Measurements from ENCODE around the gene CTIF. TPM values are rescaled to one million over a fixed set of nuclear protein-coding genes. Genes with fewer than 3 reads are reported as not detected.

CTIF gene
- polyA plus RNA-seq, 1 of the 3 experiments (the other 2 are of a cell fraction) = 47.2 TPM

- Histone ChIP-seq H3K27me3 (ENCODE audit: insufficient read depth) (no peaks in the 10 kb centered on the region), H3F3A (replicated peaks; ENCODE audit: insufficient read depth) (no peaks in the 10 kb centered on the region), H3K9ac (no peak overlapping the region), H3K4me3 (ENCODE audit: low read depth in 2 of 2, low read length in 1 of 2) (no peak overlapping the region), H3K27ac (ENCODE audit: low read depth in 2 of 2, low read length in 1 of 2) (no peak overlapping the region), H3K36me3 (replicated peaks in 1 of 2; ENCODE audit: control insufficient read depth in 1 of 2, insufficient read depth in 2 of 2, low read length in 1 of 2) (peaks cover 3 to 64% of the 10 kb centered on the region in 2 experiments), H3K4me2 (no peak overlapping the region), H4K20me1 (ENCODE audit: insufficient read depth) (peaks cover 11% of the 10 kb centered on the region; the same call in 1 of the 2 replicates), H3K79me2 (ENCODE audit: insufficient read depth) (peaks cover 2% of the 10 kb centered on the region; the same call in 1 of the 2 replicates), H3K9me3 (no peaks in the 10 kb centered on the region), H2AFZ (ENCODE audit: low read depth) (no peak overlapping the region), H3K4me1 (ENCODE audit: control insufficient read depth in 1 of 2, insufficient read depth in 2 of 2, low read depth in 1 of 2, low read length in 1 of 2) (peaks cover 0 to 24% of the 10 kb centered on the region in 2 experiments; a peak in 1 of 4 replicates), H3K9me2 (no peaks in the 10 kb centered on the region)
- CTCF ChIA-PET = interaction anchor here (0.8 kb wide), 1 partner anchor 31 kb away, joined by 3 read pairs; no protein-coding TSS in a partner anchor
- no peak for DNase-seq
- POLR2A ChIA-PET = no interaction called here
- 100% methylated on average over 5 of the region's 10 CpGs for WGBS (ENCODE audit: low lambda C conversion rate)
- no peak for TF ChIP-seq GATA2 (CRISPR knock-in tag; IDR thresholded peaks at IDR 0.05)
- no peak for TF ChIP-seq GABPA (IDR thresholded peaks at IDR 0.05; ENCODE audit: low read depth)
- TF ChIP-seq FOSL2 (IDR thresholded peaks at IDR 0.05; ENCODE audit: borderline replicate concordance, low read depth) = no peak
- no peak for TF ChIP-seq TEAD4 (IDR thresholded peaks at IDR 0.05; ENCODE audit: borderline replicate concordance, insufficient read depth)
- TF ChIP-seq USF2 (IDR thresholded peaks at IDR 0.05; ENCODE audit: borderline replicate concordance, low read depth, low read length) = no peak
- TF ChIP-seq JUND (IDR thresholded peaks at IDR 0.05) = no peak
- no peak for TF ChIP-seq MAX (IDR thresholded peaks at IDR 0.05; ENCODE audit: low read depth)
- no peak for TF ChIP-seq MEF2A (IDR thresholded peaks at IDR 0.05; ENCODE audit: borderline replicate concordance, low read depth)
- no peak for TF ChIP-seq CTCF (IDR thresholded peaks at IDR 0.05)
Observed at GRCh38 chr18:48766487-48766886, 227.7 kb downstream of the CTIF start.

- no peaks in the 10 kb centered on the region for H3K9me2 ChIP-seq
- peaks cover 0 to 24% of the 10 kb centered on the region in 2 experiments; a peak in 1 of 4 replicates for H3K4me1 ChIP-seq (ENCODE audit: control insufficient read depth in 1 of 2, insufficient read depth in 2 of 2, low read depth in 1 of 2, low read length in 1 of 2)
- no peak overlapping the region for H2AFZ ChIP-seq (ENCODE audit: low read depth)
- no peaks in the 10 kb centered on the region for H3K9me3 ChIP-seq
- peaks cover 11% of the 10 kb centered on the region; the same call in 1 of the 2 replicates for H4K20me1 ChIP-seq (ENCODE audit: insufficient read depth)
- peaks cover 3 to 61% of the 10 kb centered on the region in 2 experiments for H3K36me3 ChIP-seq (replicated peaks in 1 of 2; ENCODE audit: control insufficient read depth in 1 of 2, insufficient read depth in 2 of 2, low read length in 1 of 2)
- peak; percentile 47 for DNase-seq
- no peaks in the 10 kb centered on the region for H3K27me3 ChIP-seq (ENCODE audit: insufficient read depth)
- POLR2A ChIA-PET = no interaction called here
- no peak overlapping the region; a peak in 1 of 4 replicates for H3K27ac ChIP-seq (ENCODE audit: low read depth in 2 of 2, low read length in 1 of 2)
- no peak overlapping the region for H3K4me2 ChIP-seq
- WGBS (ENCODE audit: low lambda C conversion rate) = 79% methylated on average over 10 of the region's 10 CpGs
- H3F3A ChIP-seq (replicated peaks; ENCODE audit: insufficient read depth) = no peaks in the 10 kb centered on the region
- H3K9ac ChIP-seq = no peak overlapping the region
- no peak overlapping the region for H3K4me3 ChIP-seq (ENCODE audit: low read depth in 2 of 2, low read length in 1 of 2)
- CTCF ChIA-PET = interaction anchor here (0.6 to 1.0 kb wide), 3 partner anchors 9 to 30 kb away, joined by 3 to 4 read pairs (median 3); no protein-coding TSS in a partner anchor
- peaks cover 2% of the 10 kb centered on the region; the same call in 1 of the 2 replicates for H3K79me2 ChIP-seq (ENCODE audit: insufficient read depth)
- no peak for TF ChIP-seq NFIC (IDR thresholded peaks at IDR 0.05; ENCODE audit: borderline replicate concordance)
- no peak for TF ChIP-seq MXI1 (IDR thresholded peaks at IDR 0.05; ENCODE audit: low read depth, low read length)
- no peak for TF ChIP-seq ZBTB33 (IDR thresholded peaks at IDR 0.05; ENCODE audit: borderline replicate concordance, low read depth)
- TF ChIP-seq YY1 (IDR thresholded peaks at IDR 0.05; ENCODE audit: low read depth) = no peak
- no peak for TF ChIP-seq MAX (IDR thresholded peaks at IDR 0.05; ENCODE audit: low read depth)
- no peak for TF ChIP-seq TCF12 (IDR thresholded peaks at IDR 0.05)
- no peak for TF ChIP-seq FOXJ3 (CRISPR knock-in tag; IDR thresholded peaks at IDR 0.05)
- no peak for TF ChIP-seq CTCF (IDR thresholded peaks at IDR 0.05)
- TF ChIP-seq GATA2 (CRISPR knock-in tag; IDR thresholded peaks at IDR 0.05) = no peak
- TF ChIP-seq MEF2A (IDR thresholded peaks at IDR 0.05; ENCODE audit: borderline replicate concordance, low read depth) = no peak
- no peak for TF ChIP-seq TAF1 (IDR thresholded peaks at IDR 0.05; ENCODE audit: borderline replicate concordance, low read depth, low read length)
- no peak for TF ChIP-seq NRF1 (IDR thresholded peaks at IDR 0.05; ENCODE audit: low read depth, low read length)
- TF ChIP-seq USF2 (IDR thresholded peaks at IDR 0.05; ENCODE audit: borderline replicate concordance, low read depth, low read length) = no peak
Observed at GRCh38 chr18:48767090-48767690, 228.4 kb downstream of the CTIF start.

Measured in SK-N-SH (cell line).